Testis (tissue), 2 donors: Measurements from ENCODE around the gene NAV3.

Experiments used
- CTCF ChIP-seq, 3 experiments: fragments of 450-650 bp in 2 of 3; fragments of 200-600 bp in 1 of 3; sonication (generic) in 1 of 3; IDR thresholded peaks; one replicate each; pipeline ENCODE4 v1.5.1; 2016 to 2019; ENCODE audit warnings: antibody characterized with exemption in 3 of 3, mild to moderate bottlenecking in 2 of 3, moderate library complexity in 1 of 3
- POLR2A ChIP-seq: fragments of 450-650 bp; IDR thresholded peaks from one replicate; pipeline ENCODE4 v1.6.1; 2017; ENCODE audit warnings: antibody characterized with exemption, mild to moderate bottlenecking, moderate library complexity

GRCh38 chr12:77834618-77835017 lies 3.9 kb downstream of the NAV3 start:
- no peak for TF ChIP-seq CTCF (IDR thresholded peaks at IDR 0.05)
- no peak for TF ChIP-seq POLR2A
